RCC 7860 (cell line): Measurements from ENCODE around the gene BBS5.
"Not testable (repeated sequence)": the region's sequence is repeated elsewhere in the genome, so short reads cannot be mapped to it uniquely, and the experiment has no call there.

Experiments
- DNase-seq: peaks from one replicate; pipeline ENCODE4 v3.0.0-alpha.2; 2015; ENCODE audit warnings: low spot score
- FAIRE-seq: peaks from 2 replicates; lab custom pipeline; 2012; peaks lifted over from hg19 to GRCh38; lab: Jason Lieb, UNC

Gene BBS5

DNA sequence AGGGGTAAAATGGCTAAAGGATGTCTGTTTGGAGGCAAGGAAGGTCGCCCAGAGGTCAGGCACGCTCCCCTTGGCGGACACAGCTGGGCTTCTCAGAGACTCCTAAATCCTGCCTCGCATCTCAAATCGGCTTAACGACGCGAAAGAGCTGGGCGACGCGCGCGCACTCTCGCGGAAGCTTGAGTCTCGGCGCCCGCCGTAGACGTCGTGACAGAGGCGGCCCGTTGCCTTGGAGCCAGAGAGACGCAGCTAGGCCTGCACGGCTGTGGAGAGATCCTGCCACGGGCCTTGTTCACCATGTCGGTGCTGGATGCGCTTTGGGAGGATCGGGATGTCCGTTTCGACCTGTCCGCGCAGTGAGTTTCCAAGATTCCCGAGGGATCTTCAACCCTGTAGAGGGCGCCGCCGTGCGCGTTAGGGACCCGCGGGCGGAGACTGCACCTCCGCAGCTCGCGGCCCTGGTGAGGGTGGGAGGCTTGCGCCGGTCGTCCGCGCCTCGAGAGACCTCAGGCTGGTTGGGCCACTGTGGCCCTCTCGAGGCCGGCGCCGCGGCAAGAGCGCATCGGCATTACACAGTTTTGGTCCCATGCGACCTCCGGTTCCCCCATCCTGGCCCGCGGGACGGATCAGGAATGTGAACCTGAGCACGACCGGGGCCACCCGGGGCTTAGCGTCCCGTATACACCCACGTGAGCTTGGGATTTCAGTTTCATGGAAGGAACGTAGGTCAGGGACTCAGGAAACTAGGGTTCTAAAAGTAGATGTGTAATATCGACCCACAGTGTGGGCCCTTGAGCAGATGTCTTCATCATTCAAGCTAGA, at the start of gene BBS5:
Gene BBS5 (plus strand): TSS at position 238 of the 822 bp plus-strand sequence. CDS start 60 bp downstream, at position 298.
- DNase-seq (no peak), FAIRE-seq (no peak)

DNA sequence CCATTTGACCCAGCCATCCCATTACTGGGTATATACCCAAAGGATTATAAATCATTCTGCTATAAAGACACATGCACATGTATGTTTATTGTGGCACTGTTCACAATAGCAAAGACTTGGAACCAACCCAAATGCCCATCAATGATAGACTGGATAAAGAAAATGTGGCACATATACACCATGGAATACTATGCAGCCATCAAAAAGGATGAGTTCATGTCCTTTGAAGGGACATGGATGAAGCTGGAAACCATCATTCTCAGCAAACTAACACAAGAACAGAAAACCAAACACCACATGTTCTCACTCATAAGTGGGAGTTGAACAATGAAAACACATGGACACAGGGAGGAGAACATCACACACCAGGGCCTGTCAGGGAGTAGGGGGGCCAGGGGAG, 47.5 kb upstream of the BBS5 start:
- DNase-seq, FAIRE-seq: not testable (repeated sequence)

DNA sequence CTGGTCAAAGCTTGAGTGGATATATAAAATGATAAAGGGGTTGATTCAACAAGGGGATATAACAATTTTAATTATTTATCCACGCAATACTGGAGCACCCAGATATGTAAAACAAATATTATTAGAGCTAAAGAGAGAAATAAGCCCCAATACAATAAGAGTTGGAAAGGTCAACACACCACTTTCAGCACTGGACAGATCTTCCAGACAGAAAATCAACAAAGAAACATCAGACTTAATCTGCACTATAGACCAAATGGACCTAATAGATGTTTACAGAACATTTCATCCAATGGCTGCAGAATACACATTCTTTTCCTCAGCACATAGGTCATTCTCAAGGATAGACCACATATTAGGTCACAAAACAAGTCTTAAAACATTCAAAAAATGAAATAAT, 45.1 kb upstream of the BBS5 start:
- not testable (repeated sequence) for FAIRE-seq, DNase-seq

DNA sequence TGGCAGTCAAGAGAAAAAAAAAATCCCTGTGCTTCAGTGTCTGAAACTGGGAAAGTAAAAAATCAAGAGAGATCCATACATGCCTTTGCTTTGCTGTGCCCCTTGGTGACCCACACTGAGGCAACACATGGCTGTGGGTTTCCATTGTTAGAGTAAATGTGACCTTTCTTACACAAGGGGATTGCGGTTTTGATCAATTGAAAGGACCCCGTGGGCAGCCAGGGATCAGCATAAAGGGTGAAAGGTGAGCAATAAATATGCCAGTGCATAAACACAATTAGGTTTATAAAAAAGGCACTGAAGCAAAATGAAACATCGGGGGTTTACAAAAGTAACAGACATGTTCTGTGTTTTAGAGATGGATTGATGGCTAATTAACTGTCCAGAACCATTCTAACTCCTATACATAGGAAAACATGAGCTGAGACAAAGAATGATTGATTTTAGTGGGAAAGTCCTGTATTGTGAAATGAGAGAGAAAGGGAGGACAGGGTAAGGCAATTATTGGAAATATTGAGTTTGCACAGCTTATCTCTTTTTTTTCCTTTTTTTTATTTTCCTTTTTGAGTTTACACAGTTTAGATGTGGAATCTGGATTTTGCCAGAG, 40.7 kb upstream of the BBS5 start:
- DNase-seq (no peak), FAIRE-seq (no peak)

DNA sequence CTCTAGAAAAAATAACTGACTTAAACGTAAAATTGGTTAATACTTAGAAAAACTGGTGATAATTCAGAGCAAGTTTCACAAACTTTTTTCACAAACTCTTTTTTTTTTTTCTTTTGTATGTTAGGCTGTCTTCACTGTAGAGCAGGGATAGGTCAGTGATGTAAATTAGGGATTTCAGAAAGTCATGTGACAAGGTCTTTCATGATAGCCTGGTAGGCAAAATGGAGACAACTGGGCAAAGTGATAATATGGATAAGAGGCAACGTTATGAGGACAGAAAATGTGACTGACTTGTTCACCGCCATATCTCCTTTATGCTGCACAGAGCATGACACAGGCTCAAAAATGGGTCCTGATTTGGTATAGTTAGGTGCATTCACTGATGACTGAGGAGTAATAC, 39.4 kb upstream of the BBS5 start:
- FAIRE-seq (no peak), DNase-seq (no peak)

DNA sequence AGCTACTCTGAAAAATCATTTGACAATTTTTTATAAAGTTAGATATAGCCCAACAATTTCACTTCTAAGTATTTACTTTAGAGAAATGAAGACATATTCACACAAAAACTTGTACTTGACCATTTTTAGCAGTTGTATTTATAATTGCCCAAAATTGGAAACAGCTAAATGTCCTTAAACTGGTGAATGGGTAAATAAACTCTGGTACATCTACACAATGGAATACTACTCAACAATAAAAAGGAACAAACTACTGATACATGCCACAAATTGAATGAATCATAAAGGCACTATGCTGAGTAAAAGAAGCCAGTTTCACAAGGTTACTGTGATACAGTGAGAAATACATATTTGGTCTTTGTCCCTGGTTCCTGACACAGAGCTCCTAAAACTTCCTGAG, 32.8 kb upstream of the BBS5 start:
- FAIRE-seq (no peak), DNase-seq (no peak)

DNA sequence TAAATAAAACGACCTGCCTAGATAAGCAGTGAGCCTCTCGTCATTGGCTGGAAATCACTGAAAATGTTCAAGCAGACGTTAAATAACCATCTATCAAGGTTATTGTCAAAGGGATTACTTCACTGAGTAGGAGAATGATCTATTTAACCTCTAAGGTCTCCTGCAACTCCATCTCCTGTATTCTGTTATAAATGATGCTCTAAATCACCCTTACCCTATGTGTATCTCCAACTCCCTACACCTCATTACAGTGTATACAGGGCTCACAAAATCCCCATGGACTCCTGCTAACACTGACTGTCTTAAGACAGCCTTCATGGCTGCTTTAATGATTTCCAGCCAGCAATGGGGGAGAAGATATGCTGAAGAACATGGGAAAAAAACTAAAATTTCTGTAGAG, 31.0 kb upstream of the BBS5 start:
- no peak for FAIRE-seq
- DNase-seq: no peak

DNA sequence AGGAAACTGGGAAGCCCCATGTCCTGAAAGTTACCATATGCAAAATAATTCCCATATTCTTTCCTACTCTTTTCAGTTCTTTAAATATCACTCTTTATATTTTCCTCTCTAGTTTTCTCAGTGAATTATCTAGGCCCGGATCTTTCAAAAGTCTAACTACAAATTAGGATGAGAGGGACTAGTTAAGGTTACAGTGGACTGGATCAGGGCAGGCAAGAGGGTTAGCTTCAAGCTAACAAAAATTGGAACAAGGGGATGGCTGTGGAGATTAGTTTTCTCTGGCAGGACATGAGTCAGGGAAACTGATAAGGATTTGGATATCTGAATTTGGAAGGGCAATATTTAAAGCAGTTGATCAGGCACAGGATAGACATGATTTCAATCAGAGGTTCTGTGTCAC, 30.4 kb upstream of the BBS5 start:
- FAIRE-seq (no peak), DNase-seq (no peak)

DNA sequence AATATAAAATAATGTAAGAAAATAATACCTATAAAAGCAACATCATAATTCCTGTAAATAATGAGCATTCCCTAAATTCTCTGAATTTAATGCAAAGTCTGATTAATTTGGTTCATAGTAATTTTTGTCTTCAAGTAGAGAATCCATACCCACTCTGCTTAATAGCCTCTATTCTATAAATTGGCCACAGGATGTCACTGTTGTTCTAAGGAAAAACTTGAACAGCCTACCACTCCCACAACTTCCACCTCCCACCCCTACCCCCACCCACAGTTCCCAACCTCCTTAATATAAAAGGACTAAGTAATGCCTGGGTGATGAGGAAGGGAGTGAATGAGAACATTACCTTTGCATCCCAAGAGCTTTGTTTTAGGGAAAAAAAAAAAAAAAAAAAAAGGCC, 27.2 kb upstream of the BBS5 start:
- no peak for DNase-seq
- no peak for FAIRE-seq

DNA sequence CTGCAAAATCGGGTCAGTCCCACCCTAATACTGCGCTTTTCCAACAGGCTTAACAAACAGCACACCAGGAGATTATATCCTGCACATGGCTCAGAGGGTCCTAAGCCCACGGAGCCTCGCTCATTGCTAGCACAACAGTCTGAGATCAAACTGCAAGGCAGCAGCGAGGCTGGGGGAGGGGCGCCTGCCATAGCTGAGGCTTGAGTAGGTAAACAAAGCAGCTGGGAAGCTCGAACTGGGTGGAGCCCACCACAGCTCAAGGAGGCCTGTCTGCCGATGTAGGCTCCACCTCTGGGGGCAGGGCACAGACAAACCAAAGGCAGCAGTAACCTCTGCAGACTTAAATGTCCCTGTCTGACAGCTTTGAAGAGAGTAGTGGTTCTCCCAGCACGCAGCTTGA, 26.2 kb upstream of the BBS5 start:
- FAIRE-seq, DNase-seq: not testable (repeated sequence)

DNA sequence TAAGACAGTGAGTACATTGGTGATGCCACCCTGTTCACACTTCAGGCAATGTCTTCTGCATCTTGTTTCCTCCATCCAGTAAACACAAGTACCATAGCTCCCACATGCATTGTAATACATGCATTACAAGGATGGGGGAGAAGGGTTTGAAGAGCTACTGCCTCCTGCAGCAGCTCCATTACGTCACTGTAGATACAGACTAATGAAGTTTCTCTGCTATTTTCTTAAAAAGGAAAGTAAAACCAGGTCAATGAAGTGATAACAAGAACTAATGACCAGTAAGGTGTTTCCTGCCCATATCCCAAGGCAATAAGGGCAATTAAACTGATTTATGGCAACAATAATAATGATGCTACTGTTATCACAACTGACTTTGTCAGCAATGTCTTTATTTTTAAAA, 18.2 kb upstream of the BBS5 start:
- DNase-seq: no peak
- no peak for FAIRE-seq

DNA sequence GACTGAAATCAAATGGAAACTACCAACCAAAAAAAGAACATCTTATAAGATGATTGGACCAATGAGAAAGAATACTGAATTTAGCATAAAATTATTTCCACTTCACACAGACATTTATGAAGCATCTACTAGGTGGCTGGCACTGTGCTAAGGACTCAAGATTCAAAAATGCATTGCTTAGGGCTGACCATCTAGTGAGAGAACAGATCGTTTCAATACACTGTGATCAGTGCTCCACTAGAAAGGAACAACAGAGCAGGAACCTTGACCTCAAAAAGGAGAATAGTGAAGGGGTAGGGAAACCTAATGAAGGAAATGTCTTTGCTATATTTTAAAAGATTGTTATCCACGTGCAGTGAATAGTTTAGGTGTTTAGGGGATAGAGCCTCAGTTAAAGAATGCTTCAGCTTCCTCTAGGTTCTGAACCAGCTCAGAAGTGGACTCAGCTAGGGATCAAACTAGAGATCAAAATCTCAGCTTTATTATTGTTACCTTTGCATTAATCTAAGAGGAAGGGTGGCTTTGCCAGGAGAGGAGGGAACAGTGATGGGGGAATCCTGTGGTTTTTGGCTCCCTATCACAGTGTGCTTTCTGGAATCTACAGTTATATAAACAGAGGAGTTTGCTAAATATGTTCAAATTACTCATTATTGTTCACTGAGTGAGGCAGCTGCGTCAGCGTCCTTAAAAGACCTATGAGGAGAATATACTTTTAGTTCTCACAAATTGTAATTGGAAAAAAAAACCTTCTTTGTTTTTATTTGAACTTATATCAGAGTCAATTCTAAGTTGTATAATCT, 16.2 kb upstream of the BBS5 start:
- no peak for FAIRE-seq
- no peak for DNase-seq

DNA sequence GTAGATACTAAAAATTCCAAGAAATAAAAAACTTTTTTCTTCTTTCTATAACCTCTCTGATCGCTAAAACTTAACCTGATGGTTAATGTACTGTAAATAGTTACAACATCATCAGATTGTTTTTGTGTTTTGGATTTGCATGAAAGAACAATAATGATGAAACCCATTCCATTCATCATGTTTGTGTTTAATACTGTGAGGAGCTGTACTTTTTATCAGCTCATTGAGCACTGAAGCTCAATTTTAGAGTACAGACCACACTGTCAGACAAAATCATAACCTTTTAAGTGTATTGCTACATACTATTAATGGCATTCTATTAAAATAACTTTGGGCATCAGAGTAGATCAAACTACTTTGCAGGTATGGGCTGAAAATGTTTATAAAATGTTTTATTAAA, 14.8 kb upstream of the BBS5 start:
- DNase-seq (no peak), FAIRE-seq (no peak)

DNA sequence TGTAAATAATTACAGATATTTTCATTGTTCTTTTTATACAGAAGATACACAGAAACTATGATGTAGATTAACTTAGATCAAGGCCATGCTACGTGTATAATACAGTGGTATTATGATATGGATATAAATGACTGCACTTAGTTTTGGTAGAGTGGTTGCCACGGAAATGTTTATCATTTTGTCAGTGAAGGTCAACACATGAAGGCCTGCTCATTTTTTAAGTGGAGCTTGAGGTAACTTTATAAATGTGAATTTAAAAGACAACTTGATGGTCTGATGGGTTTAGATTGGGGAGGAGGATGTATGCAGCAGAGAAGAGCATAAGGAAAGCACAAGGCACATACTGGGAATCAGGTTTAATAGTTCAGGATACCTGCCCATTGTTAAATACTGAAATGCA, 14.4 kb upstream of the BBS5 start:
- no peak for FAIRE-seq
- DNase-seq: no peak

DNA sequence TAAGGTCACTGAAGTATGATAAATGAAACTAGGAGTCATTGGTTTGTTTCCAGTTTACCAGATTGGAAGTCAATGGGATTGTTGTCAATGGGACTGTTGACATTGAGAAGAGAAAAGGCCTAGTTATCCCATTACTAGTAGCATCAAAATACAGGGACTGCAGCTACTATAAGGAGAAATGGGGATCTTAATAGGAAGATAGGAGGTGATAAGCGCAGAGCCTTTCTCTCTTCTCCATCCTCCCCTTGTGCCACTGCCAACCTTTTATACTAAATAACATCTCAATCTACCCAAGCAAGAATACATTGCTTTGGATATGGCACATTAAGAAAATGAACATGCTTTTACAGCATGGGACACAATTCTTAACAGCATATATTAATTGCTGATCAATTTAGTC, 10.5 kb upstream of the BBS5 start:
- no peak for DNase-seq
- FAIRE-seq: no peak

DNA sequence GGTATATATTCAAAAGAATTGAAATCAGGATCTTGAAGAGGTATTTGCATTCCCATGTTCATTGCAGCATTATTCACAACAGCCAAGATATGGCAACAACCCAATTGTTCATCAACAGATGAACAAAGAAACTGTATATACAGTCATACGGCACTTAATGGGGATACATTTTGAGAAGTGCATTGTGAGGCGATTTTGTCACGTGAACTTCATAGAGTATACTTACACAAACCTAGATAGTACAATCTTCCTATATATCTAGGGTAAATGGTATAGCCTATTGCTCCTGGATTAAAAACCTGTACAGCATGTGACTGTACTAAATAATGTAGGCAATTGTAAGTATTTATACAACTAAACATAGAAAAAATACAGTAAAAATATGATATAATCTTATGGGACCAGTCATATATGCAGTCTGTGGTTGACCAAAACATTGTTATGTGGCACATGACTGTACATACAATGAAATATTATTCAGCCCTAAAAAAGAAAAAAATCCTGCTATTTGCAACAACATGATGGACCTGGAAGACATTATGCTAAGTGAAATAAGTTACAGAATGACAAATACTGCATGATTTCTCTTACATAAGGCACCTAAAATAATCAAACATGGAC, 9.2 kb upstream of the BBS5 start:
- FAIRE-seq: no peak
- no peak for DNase-seq

DNA sequence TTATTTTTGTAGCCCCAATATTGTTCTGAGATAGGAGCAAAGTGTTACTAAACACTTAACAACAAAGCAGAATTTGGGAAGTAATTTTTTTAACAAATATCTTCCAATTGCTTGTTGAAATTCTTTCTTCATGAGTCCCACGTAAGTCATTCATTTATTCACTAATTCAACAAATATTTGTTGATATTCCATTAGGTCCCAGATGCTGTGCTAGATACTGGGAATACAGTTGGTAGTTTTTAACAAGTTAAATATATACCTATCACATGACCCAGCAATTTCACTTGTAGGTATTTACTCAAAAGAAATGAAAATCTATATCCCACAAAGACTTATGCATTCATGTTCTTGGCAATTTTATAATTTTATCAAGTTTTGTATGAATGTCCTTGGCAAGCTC, 7.0 kb upstream of the BBS5 start:
- no peak for FAIRE-seq
- no peak for DNase-seq

DNA sequence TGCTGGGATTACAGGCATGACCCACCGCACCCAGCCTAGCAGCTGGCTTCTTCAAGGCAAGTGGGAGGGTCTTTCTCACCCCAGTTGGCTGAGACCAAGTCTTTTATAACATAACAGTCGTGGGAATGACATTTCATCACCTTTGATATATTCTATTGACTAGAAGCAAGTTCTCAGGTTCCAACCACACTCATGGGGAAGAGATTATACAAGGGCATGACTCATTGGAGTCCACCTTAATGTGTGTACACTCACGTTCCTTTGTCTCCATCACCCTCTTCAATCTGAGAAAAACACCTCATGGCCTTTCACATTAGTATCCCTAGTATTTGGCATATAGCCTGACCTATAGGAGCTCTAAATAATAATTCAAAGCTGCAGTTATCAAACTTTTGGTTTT, 2.8 kb upstream of the BBS5 start:
- FAIRE-seq: no peak
- DNase-seq: no peak

DNA sequence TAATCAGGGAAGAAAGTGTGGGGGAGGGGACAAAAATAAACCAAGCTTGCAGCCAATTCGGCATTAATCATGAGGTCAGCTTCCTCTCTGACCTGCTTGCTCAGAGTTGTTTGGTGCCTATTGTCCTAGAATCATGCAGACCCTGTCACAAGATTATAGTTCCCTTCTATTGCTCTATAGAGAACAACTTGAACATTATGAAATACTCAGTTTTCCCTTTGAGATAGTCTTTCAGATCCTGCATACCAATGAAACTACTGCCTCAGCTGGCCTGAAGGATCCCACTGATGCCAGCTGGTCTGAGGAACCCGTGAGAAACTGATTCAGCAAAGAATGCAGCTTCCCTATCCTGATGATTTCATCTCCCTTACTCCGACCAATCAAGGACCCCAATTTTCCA, 955 bp upstream of the BBS5 start:
- no peak for DNase-seq
- no peak for FAIRE-seq

DNA sequence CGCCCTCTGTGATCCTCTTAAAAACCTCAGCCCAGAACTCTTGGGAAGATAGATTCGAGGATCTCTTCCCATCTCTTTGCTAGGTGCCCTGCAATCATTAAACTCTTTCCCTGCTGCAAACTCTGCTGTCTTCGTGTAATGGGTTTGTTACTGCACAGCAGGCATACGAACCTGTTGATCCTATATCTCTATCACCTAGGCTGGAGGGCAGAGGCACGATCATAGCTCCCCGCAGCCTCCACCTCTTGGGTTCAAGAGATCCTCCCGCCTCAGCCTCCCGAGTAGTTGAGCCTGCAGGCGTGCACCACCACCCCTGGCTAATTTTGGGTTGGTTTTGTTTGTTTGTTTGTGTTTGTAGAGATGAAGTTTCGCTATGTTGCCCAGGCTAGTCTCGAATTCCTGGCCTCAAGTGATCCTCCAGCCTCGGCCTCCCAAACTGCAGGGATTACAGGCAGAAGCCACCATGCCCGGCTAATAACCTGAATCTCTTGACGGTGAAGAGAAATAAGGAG, 493 bp upstream of the BBS5 start:
- no peak for DNase-seq
- FAIRE-seq: no peak

DNA sequence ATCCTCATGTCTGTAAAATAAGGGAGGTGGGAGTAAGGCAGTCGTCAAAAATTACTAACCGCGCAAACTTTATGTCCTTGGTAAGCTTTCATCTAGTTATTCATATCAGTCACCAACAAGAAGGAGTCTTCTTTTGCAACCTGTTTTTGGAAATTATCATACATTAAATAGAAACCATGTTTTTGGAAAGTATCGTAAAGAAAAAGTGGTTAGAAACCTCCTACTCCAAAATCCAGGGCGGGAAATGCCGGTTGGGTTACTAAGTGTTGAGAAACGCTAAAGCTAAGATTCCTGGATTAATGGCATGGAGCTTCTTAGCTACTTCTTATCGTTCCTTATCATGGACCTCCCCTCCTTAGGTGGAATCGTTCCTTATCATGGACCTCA, 778 bp downstream of the BBS5 start:
- FAIRE-seq (no peak), DNase-seq (no peak)
